Stomach (tissue), 9 donors: ENCODE measurements around the gene TRAPPC6A. TPM values are rescaled to one million over a fixed set of nuclear protein-coding genes. Genes with fewer than 3 reads are reported as not detected.

Source experiments
- DNase-seq, 2 donors: peaks; one replicate each; pipeline versions ENCODE4 v3.0.0 to v3.0.0-alpha.2; 2013 to 2019
- H3K27ac ChIP-seq, 5 donors: fragments of 200-600 bp in 4 of 5; sonication (generic) in 4 of 5; one replicate each; pipeline ENCODE4 v1.5.1; 2013 to 2019; ENCODE audit warnings: mild to moderate bottlenecking in 1 of 5, moderate library complexity in 1 of 5
- H3K27me3 ChIP-seq, 3 donors: fragments of 200-600 bp; sonication (generic); one replicate each; pipeline ENCODE4 v1.5.1; 2017 to 2019; ENCODE audit warnings: mixed run types in 1 of 3
- H3K36me3 ChIP-seq, 4 donors: fragments of 200-600 bp; sonication (generic); 1 replicate in 3 of 4; 2 replicates in 1 of 4; pipeline ENCODE4 v1.5.1; 2016 to 2019
- H3K4me1 ChIP-seq, 4 donors: fragments of 200-600 bp; sonication (generic); one replicate each; pipeline ENCODE4 v1.5.1; 2016 to 2019
- H3K4me3 ChIP-seq, 4 donors: fragments of 200-600 bp; sonication (generic) in 3 of 4; one replicate each; pipeline ENCODE4 v1.5.1; 2016 to 2019; ENCODE audit warnings: mild to moderate bottlenecking in 1 of 4
- H3K9me3 ChIP-seq, 4 donors: fragments of 200-600 bp; sonication (generic); one replicate each; pipeline ENCODE4 v1.5.1; 2016 to 2019
- EP300 ChIP-seq: sonication (generic); formaldehyde crosslinking; IDR thresholded peaks from one replicate; pipeline ENCODE4 v1.6.1; 2017; ENCODE audit warnings: antibody characterized with exemption
- POLR2A ChIP-seq, 4 donors: fragments of 450-650 bp; IDR thresholded peaks; one replicate each; pipeline ENCODE4 v1.6.1; 2016; ENCODE audit warnings: antibody characterized with exemption in 4 of 4, control low read depth in 2 of 4, mild to moderate bottlenecking in 1 of 4, moderate library complexity in 1 of 4
- POLR2AphosphoS5 ChIP-seq, 3 donors: sonication (generic); formaldehyde crosslinking; IDR thresholded peaks; one replicate each; pipeline ENCODE4 v1.6.1; 2016; ENCODE audit warnings: antibody characterized with exemption in 3 of 3
- WGBS, 5 donors: extraction: QIAGEN DNeasy Blood & Tissue Kit in 3 of 5; methylation state at CpG; one replicate each; pipeline versions ENCODE4 v1.1.5 to v1.1.7; 2013 to 2018; 5-methylcytosine and 5-hydroxymethylcytosine counted together
- intact Hi-C: fragments of 100-400 bp; cut with DNase I; formaldehyde crosslinking; loops from one replicate; pipeline ENCODE4 v1.15.1; 2023; ENCODE audit warnings: low total_unique reads
- polyA plus RNA-seq, 3 donors: library from polyadenylated mRNA; stranded (reverse); fragments of 200-250 nt; gene quantifications; one replicate each; pipeline ENCODE4 v1.2.3, GENCODE V29; 2013
- total RNA-seq, 5 donors: library from RNA; depleted of rRNA; stranded (reverse); fragments of >200 nt; gene quantifications; one replicate each; pipeline versions ENCODE4 v1.1.0 to v1.2.3, GENCODE V29; 2014 to 2016
- TF ChIP-seq, protein P1 (sequence below), 7 experiments: fragments of 450-650 bp in 4 of 7; fragments of 200-600 bp in 3 of 7; sonication (generic) in 3 of 7; IDR thresholded peaks; one replicate each; pipeline ENCODE4 v1.5.1; 2016 to 2019; ENCODE audit warnings: antibody characterized with exemption in 7 of 7, control low read depth in 2 of 7, mild to moderate bottlenecking in 1 of 7
- donor health status: healthy with polysubstance abuse.
- donor health status: Bipolar disorder and iron deficiency.
- donor health status: healthy.

Gene TRAPPC6A
- total and polyA plus RNA-seq, 8 donors, result 8.7 to 59.4 (median 40.7) TPM; not detected in 1

GRCh38 chr19:45200568-45200967 lies 22.5 kb upstream of the TRAPPC6A start:
- H3K9me3 ChIP-seq, result no peaks in the 10 kb centered on the region
- intact Hi-C loops, result no loop called here
- WGBS, 5 donors, result 39 to 58% (median 47%) methylated on average over 4 of the region's 4 CpGs
- H3K4me1 ChIP-seq, result peaks cover 0 to 9% (median 7%) of the 10 kb centered on the region in 4 donors
- H3K27me3 ChIP-seq, result no peaks in the 10 kb centered on the region
- H3K36me3 ChIP-seq, result no peaks in the 10 kb centered on the region
- peak; percentile 33 to 70 for DNase-seq
- H3K4me3 ChIP-seq, result no peak overlapping the region
- H3K27ac ChIP-seq, result no peak overlapping the region
- TF ChIP-seq EP300, result no peak
- TF ChIP-seq POLR2A (IDR thresholded peaks at IDR 0.05), result no peak
- TF ChIP-seq, protein P1, sequence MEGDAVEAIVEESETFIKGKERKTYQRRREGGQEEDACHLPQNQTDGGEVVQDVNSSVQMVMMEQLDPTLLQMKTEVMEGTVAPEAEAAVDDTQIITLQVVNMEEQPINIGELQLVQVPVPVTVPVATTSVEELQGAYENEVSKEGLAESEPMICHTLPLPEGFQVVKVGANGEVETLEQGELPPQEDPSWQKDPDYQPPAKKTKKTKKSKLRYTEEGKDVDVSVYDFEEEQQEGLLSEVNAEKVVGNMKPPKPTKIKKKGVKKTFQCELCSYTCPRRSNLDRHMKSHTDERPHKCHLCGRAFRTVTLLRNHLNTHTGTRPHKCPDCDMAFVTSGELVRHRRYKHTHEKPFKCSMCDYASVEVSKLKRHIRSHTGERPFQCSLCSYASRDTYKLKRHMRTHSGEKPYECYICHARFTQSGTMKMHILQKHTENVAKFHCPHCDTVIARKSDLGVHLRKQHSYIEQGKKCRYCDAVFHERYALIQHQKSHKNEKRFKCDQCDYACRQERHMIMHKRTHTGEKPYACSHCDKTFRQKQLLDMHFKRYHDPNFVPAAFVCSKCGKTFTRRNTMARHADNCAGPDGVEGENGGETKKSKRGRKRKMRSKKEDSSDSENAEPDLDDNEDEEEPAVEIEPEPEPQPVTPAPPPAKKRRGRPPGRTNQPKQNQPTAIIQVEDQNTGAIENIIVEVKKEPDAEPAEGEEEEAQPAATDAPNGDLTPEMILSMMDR (IDR thresholded peaks at IDR 0.05), result peak in 2 of 7 experiments; percentile 16 to 38
- TF ChIP-seq POLR2AphosphoS5 (IDR thresholded peaks at IDR 0.05), result no peak

GRCh38 chr19:45195764-45196163 lies 17.7 kb upstream of the TRAPPC6A start:
- no peaks in the 10 kb centered on the region for H3K4me1 ChIP-seq
- no peaks in the 10 kb centered on the region for H3K27me3 ChIP-seq
- no peaks in the 10 kb centered on the region for H3K9me3 ChIP-seq
- no peak for TF ChIP-seq POLR2AphosphoS5 (IDR thresholded peaks at IDR 0.05)
- TF ChIP-seq, protein P1 (IDR thresholded peaks at IDR 0.05), result no peak
- TF ChIP-seq POLR2A (IDR thresholded peaks at IDR 0.05), result no peak
- TF ChIP-seq EP300, result no peak
- H3K4me3 ChIP-seq, result no peak overlapping the region
- H3K27ac ChIP-seq, result no peak overlapping the region
- H3K36me3 ChIP-seq, result peaks cover 0 to 9% (median 0%) of the 10 kb centered on the region in 4 donors
- intact Hi-C loops, result no loop called here
- 72 to 86% (median 78%) methylated on average over 6 of the region's 6 CpGs for WGBS, 5 donors
- DNase-seq, result no peak

DNA sequence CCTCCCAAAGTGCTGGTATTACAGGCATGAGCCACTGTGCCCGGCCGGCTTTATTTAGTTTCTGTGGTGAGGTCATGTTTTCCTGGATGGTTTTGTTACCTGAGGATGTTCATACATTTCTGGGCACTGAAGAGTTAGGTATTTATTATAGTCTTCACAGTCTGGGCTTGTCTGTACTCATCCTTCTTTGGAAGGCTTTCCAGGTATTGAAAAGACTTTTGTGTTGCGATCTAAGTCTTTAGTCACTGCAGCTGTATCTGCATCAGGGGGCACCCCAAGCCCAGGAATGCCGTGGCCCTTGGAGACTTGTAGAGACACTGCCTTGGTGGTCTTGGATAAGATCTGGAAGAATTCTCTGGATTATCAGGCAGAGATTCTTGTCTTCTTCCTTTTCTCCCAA lies 13.3 kb upstream of the TRAPPC6A start:
- DNase-seq, result no peak
- Histone ChIP-seq H3K27ac (no peak overlapping the region), H3K27me3 (no peaks in the 10 kb centered on the region), H3K36me3 (peaks cover 0 to 9% (median 0%) of the 10 kb centered on the region in 4 donors), H3K4me3 (no peak overlapping the region), H3K9me3 (no peaks in the 10 kb centered on the region), H3K4me1 (peaks cover 0 to 5% (median 0%) of the 10 kb centered on the region in 4 donors)
- TF ChIP-seq POLR2AphosphoS5 (IDR thresholded peaks at IDR 0.05) (no peak), POLR2A (IDR thresholded peaks at IDR 0.05) (no peak), EP300 (no peak)
- TF ChIP-seq, protein P1 (IDR thresholded peaks at IDR 0.05), result no peak
- intact Hi-C loops, result no loop called here
- WGBS, 5 donors, result 89 to 97% (median 94%) methylated on average over 4 of the region's 4 CpGs

DNA sequence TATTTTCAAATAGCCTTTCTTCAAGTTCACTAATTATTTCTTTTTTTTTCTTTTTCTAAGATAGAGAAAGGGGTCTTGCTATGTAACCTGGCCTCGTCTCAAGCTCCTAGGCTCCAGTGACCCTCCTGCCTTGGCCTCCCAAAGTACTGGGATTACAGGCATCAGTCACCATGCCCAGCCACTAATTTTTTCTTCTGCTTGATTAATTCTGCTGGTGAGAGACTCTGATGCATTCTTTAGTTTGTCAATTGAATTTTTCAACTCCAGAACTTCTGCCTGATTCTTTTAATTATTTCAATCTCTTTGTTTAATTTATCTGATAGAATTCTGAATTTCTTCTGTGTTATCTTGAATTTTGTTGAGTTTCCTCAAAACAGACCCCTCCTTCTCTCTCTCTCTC lies 11.9 kb upstream of the TRAPPC6A start:
- peaks cover 0 to 9% (median 0%) of the 10 kb centered on the region in 4 donors for H3K36me3 ChIP-seq
- 77 to 100% (median 97%) methylated on average over 1 of the region's 1 CpG for WGBS, 5 donors
- no peaks in the 10 kb centered on the region for H3K9me3 ChIP-seq
- intact Hi-C loops, result no loop called here
- no peaks in the 10 kb centered on the region for H3K27me3 ChIP-seq
- no peak for DNase-seq
- peaks cover 0 to 5% (median 0%) of the 10 kb centered on the region in 4 donors for H3K4me1 ChIP-seq
- no peak for TF ChIP-seq EP300
- no peak for TF ChIP-seq POLR2A (IDR thresholded peaks at IDR 0.05)
- no peak for TF ChIP-seq POLR2AphosphoS5 (IDR thresholded peaks at IDR 0.05)
- TF ChIP-seq, protein P1 (IDR thresholded peaks at IDR 0.05), result no peak
- no peak overlapping the region for H3K27ac ChIP-seq
- H3K4me3 ChIP-seq, result no peak overlapping the region
